Measurements from ENCODE around the gene DSCAML1.

- TF ChIP-seq CTCF (IDR thresholded peaks at IDR 0.05), result no peak
- no peak for TF ChIP-seq POLR2A (IDR thresholded peaks at IDR 0.05)
Measured at GRCh38 chr11:117442869-117443239, 354.2 kb downstream of the DSCAML1 start.
